H7 (cell line): ENCODE data around the gene BCL2. TPM values are rescaled to one million over a fixed set of nuclear protein-coding genes. Genes with fewer than 3 reads are reported as not detected.
A peak's percentile ranks its signal among the peaks of the same experiment; 100 is the strongest.

Experiments used
- DNase-seq: peaks from one replicate; pipeline ENCODE4 v3.0.0; 2012
- H3K27me3 ChIP-seq: 2 replicates; pipeline ENCODE4 v1.6.0; 2011; ENCODE audit warnings: mild to moderate bottlenecking, low read length; ENCODE audit not compliant: control insufficient read depth, insufficient read depth
- H3K36me3 ChIP-seq: replicated peaks from 2 replicates; pipeline ENCODE4 v1.5.1; 2011; ENCODE audit warnings: low read length; ENCODE audit not compliant: control insufficient read depth, insufficient read depth
- H3K4me3 ChIP-seq: 2 replicates; pipeline ENCODE4 v1.5.1; 2011; ENCODE audit warnings: low read depth, mild to moderate bottlenecking, control low read depth, low read length, moderate library complexity; ENCODE audit not compliant: insufficient read depth
- total RNA-seq: library from RNA; depleted of rRNA; stranded (reverse); fragments of >200 nt; shearing (Covaris generic); gene quantifications from 2 replicates; pipeline ENCODE4 v1.2.3, GENCODE V29; 2014; rRNA removed

Gene BCL2
- total RNA-seq, 1 experiment from 2014 or later: 1.8 TPM

- H3K36me3 ChIP-seq: no peaks in the 10 kb centered on the region
- no peaks in the 10 kb centered on the region for H3K27me3 ChIP-seq
- H3K4me3 ChIP-seq: no peak overlapping the region
- no peak for DNase-seq
These were observed 236.0 kb downstream of the BCL2 start for GRCh38 chr18:63083555-63083954.

GRCh38 chr18:63083020-63083531 is 236.5 kb downstream of the BCL2 start:
- Histone ChIP-seq H3K4me3 (no peak overlapping the region), H3K36me3 (no peaks in the 10 kb centered on the region), H3K27me3 (no peaks in the 10 kb centered on the region)
- no peak for DNase-seq

- H3K27me3 ChIP-seq: no peaks in the 10 kb centered on the region
- no peak overlapping the region for H3K4me3 ChIP-seq
- H3K36me3 ChIP-seq: no peaks in the 10 kb centered on the region
- DNase-seq: no peak
These were observed 237.1 kb downstream of the BCL2 start for GRCh38 chr18:63082366-63083019.

GRCh38 chr18:63079114-63079513 is 240.5 kb downstream of the BCL2 start:
- Histone ChIP-seq H3K4me3 (no peak overlapping the region), H3K36me3 (no peaks in the 10 kb centered on the region), H3K27me3 (no peaks in the 10 kb centered on the region)
- no peak for DNase-seq

GRCh38 chr18:63078471-63078870 is 241.1 kb downstream of the BCL2 start:
- Histone ChIP-seq H3K27me3 (no peaks in the 10 kb centered on the region), H3K4me3 (no peak overlapping the region), H3K36me3 (no peaks in the 10 kb centered on the region)
- no peak for DNase-seq

- peak; percentile 91 for DNase-seq
- no peaks in the 10 kb centered on the region for H3K36me3 ChIP-seq
- no peaks in the 10 kb centered on the region for H3K27me3 ChIP-seq
- peak overlapping the region; percentile 63 for H3K4me3 ChIP-seq
These were observed 244.6 kb downstream of the BCL2 start for GRCh38 chr18:63074981-63075404.

GRCh38 chr18:63073481-63073880 is 246.1 kb downstream of the BCL2 start:
- no peak for DNase-seq
- H3K36me3 ChIP-seq: no peaks in the 10 kb centered on the region
- H3K4me3 ChIP-seq: no peak overlapping the region

More at GRCh38 chr18:63073481-63073880, 246.1 kb downstream of the BCL2 start:
- no peaks in the 10 kb centered on the region for H3K27me3 ChIP-seq

Other genes starting within 250 kb of the BCL2 start
- 21.1 and 23.9 TPM in 2 replicates for gene KDSR, start 47.4 kb upstream of the BCL2 start, total RNA-seq
- 24.5 and 31.6 TPM in 2 replicates for gene VPS4B, start 102.7 kb upstream of the BCL2 start, total RNA-seq
- 0.07 and 0.28 TPM in 2 replicates for gene SERPINB5, start 157.2 kb upstream of the BCL2 start, total RNA-seq
- gene SERPINB12, start 222.6 kb upstream of the BCL2 start, total RNA-seq: not detected in 2 replicates